LNCaP clone FGC (cell line): ENCODE measurements around the gene HOXC9.

ENCODE experiments used
- DNase-seq: peaks from one replicate; pipeline ENCODE4 v3.0.0-alpha.2; 2011; ENCODE audit warnings: low read depth
- H3K4me3 ChIP-seq: 2 replicates; pipeline ENCODE4 v1.5.1; 2011; ENCODE audit warnings: mild to moderate bottlenecking, low read depth, low read length, control low read depth
- CTCF ChIP-seq: IDR thresholded peaks from 2 replicates; pipeline ENCODE4 v1.5.1; 2012; ENCODE audit warnings: mild to moderate bottlenecking; ENCODE audit not compliant: control insufficient read depth, insufficient read depth; ENCODE audit errors: extremely low read depth

Gene HOXC9

GRCh38 chr12:53995378-53996239 lies 4.4 kb upstream of the HOXC9 start:
- no peak for DNase-seq
- no peak for TF ChIP-seq CTCF
- no peak overlapping the region for H3K4me3 ChIP-seq

DNA sequence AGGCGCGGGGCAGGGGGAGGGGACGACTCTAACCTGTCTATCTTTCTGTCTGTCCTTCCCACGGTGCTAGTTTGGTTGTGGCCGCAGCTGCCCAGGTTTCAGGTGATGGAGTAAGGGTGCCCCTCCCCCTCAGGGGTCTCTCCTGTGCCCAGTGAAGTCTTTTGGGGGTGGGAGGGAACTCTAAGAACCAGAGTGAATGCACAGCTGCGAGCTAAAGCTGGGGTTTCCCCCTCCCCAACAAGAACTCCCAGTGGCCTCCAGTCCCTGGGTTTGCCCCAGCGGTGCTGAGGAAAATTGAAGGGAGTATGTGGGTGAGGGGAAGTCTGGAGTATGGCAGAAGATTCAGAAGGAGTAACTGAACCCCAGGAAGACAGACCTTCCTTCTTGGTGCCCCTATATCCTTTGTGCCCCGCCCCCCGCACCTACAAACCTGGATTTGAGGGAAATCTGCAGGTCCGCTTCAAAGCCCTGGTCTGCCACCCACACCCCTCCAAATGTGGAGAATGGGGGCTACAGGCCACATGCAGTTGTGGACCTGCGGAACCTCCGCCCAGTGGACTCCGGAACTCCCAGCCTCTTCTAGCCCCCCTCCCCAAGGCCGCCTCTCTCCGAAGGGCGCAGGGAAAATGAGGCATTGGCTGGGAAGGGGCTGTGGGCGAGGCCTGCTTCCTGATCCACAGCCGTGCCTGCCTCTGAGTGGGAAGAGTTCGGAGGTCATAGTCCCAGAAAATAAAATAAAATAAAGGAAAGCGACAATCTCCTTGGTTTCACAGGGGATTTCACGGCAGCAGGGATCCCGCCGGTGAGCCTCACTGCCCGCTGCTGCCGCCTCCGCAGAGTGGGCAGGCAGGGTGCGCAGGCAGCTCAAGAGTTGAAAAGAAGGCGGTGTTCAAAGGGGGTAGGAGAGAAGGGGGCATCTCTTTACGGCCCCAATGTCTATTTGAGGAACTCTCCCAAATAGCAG lies 3.4 kb upstream of the HOXC9 start:
- TF ChIP-seq CTCF, result no peak
- no peak for DNase-seq
- H3K4me3 ChIP-seq, result no peak overlapping the region

DNA sequence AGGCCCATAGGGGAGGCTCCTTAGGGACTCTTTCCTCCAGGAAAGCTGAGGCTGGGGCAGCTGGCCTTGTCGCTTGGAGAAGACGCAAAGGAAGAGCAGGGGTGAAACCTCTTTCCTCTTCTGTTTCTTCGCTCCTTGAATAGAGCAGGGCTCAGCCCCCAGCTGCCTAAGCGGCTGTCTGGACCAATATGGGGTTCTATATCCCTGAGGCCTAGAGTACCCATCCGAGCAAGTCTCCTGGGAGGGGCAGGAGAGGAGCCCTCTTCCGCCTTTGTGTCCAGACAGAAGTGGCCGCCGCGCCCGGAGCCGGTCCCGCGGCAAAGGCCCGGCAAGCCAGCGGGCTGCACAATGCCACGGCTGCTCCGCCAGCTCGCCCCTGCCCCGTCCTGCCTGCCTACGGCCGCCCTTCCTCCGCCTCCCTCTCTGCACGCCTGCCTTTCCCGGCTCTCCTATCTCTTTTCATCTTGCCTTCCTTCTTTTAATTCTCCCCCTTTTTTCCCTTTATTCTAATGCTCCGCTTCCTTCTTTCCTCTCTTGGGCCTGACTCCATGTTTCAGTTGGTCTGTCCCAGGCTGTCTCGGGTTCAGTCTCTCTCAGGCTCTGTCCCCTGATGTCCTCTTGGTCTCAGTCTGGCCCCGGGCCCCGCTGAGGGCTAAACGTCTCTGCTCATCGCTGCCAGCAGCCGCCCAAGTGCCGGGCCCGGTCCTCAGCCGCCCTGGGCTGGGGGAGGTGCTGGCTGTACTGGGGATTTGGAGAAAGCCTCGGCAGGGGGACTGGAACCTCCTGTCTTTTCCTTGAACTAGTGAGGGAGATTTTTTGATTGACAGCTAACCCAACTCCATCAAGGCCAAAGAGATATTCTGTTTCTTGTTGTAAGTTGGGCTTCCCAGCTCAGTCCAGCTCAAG lies 2.5 kb upstream of the HOXC9 start:
- TF ChIP-seq CTCF, result no peak
- no peak overlapping the region for H3K4me3 ChIP-seq
- no peak for DNase-seq

DNA sequence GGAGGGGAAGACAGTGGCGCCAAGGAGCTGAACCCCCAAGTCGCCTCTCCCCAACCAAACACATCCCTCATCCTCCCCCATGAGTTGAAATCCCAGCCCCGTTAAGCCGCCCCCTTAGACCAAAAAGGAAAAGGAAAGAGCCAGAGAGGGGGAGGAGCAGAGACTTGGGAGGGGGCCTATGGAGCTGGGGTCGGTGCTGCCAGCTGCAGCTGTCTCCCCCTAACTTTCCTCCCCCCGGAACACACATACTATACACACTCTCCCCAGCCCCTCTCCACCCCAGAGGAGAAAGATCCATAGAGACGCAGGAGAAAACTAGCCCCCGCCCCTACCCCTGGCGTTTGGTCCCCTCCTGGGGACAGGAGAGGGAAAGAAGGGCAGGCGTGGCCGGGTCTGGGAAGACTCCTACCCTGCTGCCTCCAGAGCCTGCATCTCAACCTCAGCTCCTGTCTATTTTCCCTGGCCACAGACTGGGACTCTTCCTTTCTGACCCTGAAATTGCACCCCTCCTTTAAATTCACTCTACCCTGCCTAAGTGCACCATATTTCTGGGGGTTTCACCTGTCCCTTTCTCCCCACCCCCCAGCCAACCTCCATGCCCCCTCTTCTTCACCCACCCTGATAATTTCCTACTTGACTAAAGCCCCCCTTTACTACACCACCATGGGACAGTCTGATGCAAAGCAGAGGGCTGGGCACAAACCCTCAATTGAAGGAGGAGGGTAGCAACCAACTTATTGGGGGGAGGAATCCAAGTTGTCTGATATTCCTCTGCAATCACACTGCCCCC lies 1.7 kb upstream of the HOXC9 start:
- H3K4me3 ChIP-seq, result peak overlapping the region; percentile 55
- no peak for TF ChIP-seq CTCF
- no peak for DNase-seq

DNA sequence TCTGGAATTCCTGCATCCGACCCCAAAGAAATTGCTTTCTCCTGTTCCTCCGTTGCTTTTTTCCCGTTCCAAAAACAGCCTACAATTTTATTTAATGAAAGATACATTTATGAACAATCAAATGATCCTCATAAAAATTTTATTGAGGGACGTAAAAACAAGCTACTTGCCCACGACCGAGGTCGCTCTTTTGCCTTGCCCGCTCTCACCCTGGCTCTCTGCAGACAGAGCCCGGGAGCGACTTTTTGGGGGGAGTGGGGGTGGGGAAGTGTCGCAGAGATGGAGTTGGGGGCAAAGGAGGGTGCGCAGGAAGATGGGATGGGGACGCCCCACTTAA lies 1.1 kb upstream of the HOXC9 start:
- no peak for TF ChIP-seq CTCF
- peak overlapping the region; percentile 55 for H3K4me3 ChIP-seq
- DNase-seq, result no peak
